Measurements from ENCODE around the gene HACD3. TPM values are rescaled to one million over a fixed set of nuclear protein-coding genes. Genes with fewer than 3 reads are reported as not detected.
"Not testable (repeated sequence)": the region's sequence is repeated elsewhere in the genome, so short reads cannot be mapped to it uniquely, and the experiment has no call there.

HACD3 gene
- total RNA-seq, 1 donor from 2014 or later: 93.1 TPM

DNA sequence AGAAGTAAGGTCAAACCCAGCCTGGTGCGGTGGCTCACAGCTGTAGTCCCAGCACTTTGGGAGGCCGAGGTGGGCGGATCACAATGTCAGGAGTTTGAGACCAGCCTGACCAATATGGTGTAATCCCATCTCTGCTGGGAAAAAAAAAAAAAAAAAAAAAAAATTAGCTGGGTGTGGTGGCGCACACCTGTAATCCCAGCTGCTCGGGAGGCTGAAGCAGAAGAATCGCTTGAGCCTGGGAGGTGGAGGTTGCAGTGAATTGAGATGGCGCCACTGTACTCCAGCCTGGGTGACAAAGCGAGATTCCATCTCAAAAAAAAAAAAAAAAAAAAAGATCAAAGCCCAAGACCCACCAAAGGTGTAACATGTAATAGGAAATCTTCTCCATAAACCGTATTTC, 19.0 kb downstream of the HACD3 start:
- not testable (repeated sequence) for DNase-seq

DNA sequence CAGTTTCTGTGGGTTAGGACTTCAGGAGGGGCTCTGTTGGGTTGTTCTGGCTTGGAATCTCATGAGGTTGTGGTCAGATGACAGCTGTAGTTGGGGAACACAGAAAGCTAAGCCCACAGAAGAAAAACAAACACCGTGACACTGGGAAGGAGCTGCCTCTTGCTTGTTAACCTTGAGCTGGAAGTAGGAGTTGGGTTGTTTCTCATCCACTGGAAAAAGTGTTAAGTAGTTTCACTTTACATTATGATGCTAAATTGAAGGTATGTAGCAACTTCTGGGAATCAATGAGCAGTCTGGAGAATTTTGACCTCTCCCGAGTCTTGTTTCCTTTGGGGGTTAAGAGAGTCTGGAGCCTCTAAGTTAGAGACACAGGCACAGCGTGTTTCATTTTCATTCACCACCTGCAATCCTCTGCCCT, 20.4 kb downstream of the HACD3 start:
- DNase-seq: peak; percentile 8

- DNase-seq: no peak
Measured at GRCh38 chr15:65551183-65551582, 20.9 kb downstream of the HACD3 start.

DNA sequence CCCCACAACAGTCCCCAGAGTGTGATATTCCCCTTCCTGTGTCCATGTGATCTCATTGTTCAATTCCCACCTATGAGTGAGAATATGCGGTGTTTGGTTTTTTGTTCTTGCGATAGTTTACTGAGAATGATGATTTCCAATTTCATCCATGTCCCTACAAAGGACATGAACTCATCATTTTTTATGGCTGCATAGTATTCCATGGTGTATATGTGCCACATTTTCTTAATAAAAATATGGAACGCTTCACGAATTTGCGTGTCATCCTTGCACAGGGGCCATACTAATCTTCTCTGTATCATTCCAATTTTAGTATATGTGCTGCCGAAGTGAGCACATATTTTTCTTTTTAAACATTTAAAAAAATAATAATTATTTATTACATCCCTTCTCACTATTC, 22.6 kb downstream of the HACD3 start:
- not testable (repeated sequence) for DNase-seq

- no peak for DNase-seq
Measured at GRCh38 chr15:65553691-65554090, 23.4 kb downstream of the HACD3 start.

- DNase-seq: no peak
Measured at GRCh38 chr15:65556622-65557021, 26.4 kb downstream of the HACD3 start.

DNA sequence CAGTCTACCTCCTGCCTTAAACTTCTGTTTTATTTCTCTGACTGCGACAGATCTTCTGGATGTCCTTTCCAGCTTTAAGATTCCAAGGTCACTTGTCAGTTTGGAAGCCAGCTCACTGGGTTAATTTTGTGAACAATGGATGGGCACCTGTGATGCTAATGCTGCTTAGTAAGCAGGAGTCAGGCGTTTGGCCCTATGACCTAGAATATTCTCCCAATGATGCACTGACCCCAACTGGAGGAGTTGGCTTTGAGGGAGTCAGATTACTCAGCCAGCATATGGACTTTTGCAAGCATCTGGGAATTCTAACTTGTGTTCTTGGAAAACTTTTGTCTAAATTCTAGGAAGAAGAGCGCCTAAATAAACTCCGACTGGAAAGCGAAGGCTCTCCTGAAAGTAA, 28.1 kb downstream of the HACD3 start:
- no peak for DNase-seq

DNA sequence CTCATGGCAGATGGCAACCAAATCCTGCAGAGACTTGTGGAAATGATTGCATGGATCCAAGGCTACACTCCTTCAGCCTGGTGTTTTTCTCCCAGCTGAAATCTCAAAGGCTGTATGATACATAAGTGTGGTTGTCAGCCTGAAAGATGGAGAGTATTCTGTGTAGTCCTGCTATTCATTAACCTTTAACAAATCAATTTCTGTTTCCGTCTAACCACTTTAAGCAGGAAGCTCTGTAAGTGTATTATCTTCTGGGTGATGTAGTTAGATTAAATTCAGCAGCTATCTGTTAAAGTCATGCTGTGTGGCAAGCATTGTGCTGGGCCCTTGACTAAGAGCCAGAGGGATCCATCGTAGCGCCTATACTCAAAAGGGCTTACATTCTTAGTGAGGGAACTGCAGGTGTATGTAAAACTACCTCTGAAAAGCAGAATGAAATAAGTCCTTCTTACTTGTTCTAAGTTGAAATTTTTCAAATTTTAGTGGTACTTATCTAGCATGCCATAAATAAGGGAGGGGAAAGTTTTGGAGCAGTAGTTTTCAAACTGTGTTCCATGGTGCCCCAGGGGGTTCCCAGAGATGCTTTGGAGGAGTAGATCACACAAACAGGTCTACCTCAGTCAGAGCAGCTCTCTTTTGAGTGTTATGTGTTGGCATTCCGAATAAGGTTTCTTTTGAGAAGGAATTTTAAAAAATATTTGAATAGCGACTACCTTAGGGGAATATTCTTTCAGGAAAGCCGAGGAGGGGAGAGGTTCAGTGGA, 28.9 kb downstream of the HACD3 start:
- DNase-seq: no peak

- DNase-seq: no peak
Measured at GRCh38 chr15:65559941-65560340, 29.7 kb downstream of the HACD3 start.

GRCh38 chr15:65561934-65562333, 31.7 kb downstream of the HACD3 start:
- no peak for DNase-seq

DNA sequence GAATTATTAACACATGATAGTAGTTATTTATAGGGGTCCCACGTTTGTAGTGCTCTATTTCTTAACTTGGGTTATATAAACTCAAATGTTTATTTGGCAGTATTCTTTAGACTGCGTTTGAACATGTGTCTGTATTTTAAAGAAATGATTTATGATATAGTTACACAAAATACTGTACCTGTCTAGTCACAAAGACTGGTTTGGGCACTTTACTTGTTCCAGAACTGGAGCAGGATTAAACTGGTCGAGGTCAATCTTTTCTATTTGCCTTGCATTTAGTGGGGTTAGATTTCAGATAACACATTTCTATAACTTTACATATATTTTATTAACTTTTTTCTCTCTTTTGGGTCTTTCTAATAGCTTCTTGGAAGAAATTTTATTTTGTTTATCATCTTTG, 39.5 kb downstream of the HACD3 start:
- no peak for DNase-seq

DNA sequence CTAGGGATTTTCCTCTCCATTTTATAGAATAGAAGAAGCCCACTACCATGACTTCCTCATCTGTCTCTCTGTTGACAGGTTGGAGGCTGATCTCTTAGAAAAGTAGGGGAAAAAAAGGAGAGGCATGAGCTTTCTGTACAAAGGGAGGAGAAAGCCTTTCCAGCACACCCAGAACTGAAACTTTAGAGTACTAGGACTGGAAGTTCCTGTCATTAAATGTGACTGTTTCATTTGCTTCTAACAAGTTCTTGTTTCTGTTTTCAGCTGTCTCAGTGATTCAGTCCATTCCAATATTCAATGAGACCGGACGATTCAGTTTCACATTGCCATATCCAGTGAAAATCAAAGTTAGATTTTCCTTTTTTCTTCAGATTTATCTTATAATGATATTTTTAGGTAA, 41.7 kb downstream of the HACD3 start:
- DNase-seq: no peak

- peak; percentile 75 for DNase-seq
Measured at GRCh38 chr15:65576664-65577063, 46.4 kb downstream of the HACD3 start.

DNA sequence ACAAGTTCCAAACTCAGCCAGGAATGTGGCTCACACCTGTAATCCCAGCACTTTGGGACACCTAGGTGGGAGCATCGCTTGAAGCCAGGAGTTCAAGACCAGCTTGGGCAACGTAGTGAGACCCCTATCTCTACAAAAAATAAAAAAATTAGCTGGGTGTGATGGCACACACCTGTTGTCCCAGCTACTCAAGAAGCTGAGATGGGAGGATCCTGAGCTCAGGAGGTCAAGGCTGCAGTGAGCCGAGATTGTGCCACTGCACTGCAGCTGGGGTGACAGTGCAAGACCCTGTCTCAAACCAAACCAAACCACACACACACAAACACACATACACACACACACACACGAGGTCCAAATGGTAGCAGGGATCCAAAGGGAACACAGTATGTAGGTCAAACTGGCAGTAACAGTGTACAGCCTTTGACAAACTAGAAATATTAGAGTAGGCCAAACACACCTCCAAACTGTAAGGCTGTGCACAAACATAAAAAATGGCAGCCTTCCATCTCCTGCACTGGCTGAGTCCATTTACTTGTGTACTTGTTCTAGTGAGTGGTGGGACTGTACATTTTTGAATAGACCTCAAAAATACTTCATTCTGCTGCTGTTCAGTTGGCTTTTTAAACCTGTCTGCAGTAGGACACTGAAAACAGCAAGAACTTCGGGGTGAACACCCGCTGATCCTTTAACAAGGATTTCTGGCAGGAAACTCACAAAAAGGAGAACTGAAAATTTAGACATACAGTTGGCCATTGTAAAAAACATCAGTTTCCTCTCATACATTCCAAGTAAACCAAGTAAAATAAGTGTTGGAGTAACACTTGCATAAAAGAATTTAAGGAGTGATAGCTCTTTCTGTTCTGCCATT, 47.1 kb downstream of the HACD3 start:
- no peak for DNase-seq

GRCh38 chr15:65578904-65579728, 48.9 kb downstream of the HACD3 start:
- DNase-seq: peak; percentile 46

- DNase-seq: no peak
Measured at GRCh38 chr15:65579762-65580161, 49.5 kb downstream of the HACD3 start.

- DNase-seq: peak; percentile 29
Measured at GRCh38 chr15:65580287-65580686, 50.0 kb downstream of the HACD3 start.

- peak; percentile 84 for DNase-seq
Measured at GRCh38 chr15:65583701-65584100, 53.4 kb downstream of the HACD3 start.

GRCh38 chr15:65584241-65584640, 54.0 kb downstream of the HACD3 start:
- DNase-seq: peak; percentile 66

DNA sequence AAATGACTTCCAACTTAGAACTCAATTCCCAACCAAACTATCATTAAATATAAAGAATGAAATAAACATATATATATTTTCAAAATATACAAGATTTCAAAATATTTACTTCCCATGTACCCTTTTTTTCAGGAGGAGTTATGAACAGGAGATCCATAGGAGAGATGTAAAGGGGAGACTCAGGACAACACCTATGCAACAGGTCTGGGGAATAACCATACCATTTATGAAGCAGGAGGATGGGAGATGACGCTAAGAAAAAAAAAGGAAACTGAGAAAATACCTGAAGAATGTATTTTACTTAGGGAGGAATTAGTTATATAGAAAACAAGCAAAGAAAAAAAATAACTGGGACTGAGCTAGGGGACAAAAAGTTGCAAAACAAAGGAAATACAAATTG, 56.8 kb downstream of the HACD3 start:
- DNase-seq: no peak

DNA sequence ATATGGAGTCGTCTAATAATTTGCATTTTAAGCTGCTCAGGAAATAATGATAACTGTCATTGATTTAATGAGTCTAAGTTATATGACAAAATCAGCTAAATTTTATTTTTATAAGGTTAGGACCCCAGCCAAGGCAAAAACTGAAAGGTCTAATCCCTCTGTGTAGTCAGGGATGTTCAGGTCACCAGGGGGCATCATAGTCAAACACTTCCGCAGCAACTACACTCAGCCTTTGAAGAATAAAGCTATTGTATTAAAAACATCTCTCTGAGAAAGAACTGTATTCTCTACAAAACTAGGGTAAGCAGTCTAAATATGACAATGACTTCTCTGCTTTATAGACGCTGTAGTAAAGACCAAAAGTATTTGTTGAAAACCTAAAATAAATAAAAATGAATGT, 65.7 kb downstream of the HACD3 start:
- peak; percentile 72 for DNase-seq

DNA sequence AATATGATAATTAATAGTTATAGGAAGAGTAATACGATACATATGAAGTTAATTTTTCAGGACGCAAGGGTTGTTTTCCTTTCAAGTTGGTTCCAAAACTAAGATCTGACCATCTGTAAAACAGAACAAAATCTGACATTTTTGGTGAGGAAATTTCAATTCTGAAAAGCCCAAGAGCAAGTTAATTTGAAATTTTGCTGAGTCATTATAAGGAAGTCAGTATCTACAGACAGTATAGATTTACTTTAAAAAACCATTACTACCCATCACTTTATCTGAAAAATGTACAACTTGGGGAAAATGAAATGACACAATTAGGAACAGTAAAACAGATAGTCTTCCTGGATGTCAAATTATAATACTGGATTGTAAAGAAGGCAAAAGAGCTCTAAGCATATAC, 68.2 kb downstream of the HACD3 start:
- no peak for DNase-seq

GRCh38 chr15:65599677-65600076, 69.4 kb downstream of the HACD3 start:
- no peak for DNase-seq
